Progenitor cell of endocrine pancreas (in vitro differentiated cells): ENCODE measurements around the gene CD164L2. TPM values are rescaled to one million over a fixed set of nuclear protein-coding genes. Genes with fewer than 3 reads are reported as not detected.
"Not testable (repeated sequence)": the region's sequence is repeated elsewhere in the genome, so short reads cannot be mapped to it uniquely, and the experiment has no call there.

Experiments
- DNase-seq: peaks from one replicate; pipeline ENCODE4 v3.0.0; 2021; ENCODE audit warnings: low spot score; ENCODE audit not compliant: unreplicated experiment
- H3K27ac Mint-ChIP-seq: 2 replicates; pipeline ENCODE4 v1.8.0; 2021; ENCODE audit warnings: mild to moderate bottlenecking, moderate library complexity, mixed read lengths
- H3K27me3 Mint-ChIP-seq: 2 replicates; pipeline ENCODE4 v1.8.0; 2021; ENCODE audit warnings: mixed read lengths
- H3K36me3 Mint-ChIP-seq: 2 replicates; pipeline ENCODE4 v1.8.0; 2022; ENCODE audit warnings: mixed read lengths; ENCODE audit not compliant: insufficient read depth
- H3K4me1 Mint-ChIP-seq: 2 replicates; pipeline ENCODE4 v1.8.0; 2021; ENCODE audit warnings: low read depth, mixed read lengths
- H3K4me3 Mint-ChIP-seq: 2 replicates; pipeline ENCODE4 v1.8.0; 2021; ENCODE audit warnings: low read depth, mild to moderate bottlenecking, moderate library complexity, mixed read lengths
- H3K9me3 Mint-ChIP-seq: 2 replicates; pipeline ENCODE4 v1.8.0; 2021; ENCODE audit warnings: low read depth, mixed read lengths
- total RNA-seq: library from RNA; stranded (reverse); gene quantifications from 2 replicates; pipeline ENCODE4 v1.2.1, GENCODE V29; 2021
- TF ChIP-seq, protein P1 (sequence below): fragments of 200-600 bp; sonication (generic); IDR thresholded peaks from one replicate; pipeline ENCODE4 v1.5.0; 2021; ENCODE audit warnings: antibody characterized with exemption, mild to moderate bottlenecking; ENCODE audit not compliant: unreplicated experiment

The CD164L2 gene
- total RNA-seq, 1 donor from 2014 or later, result not detected

DNA sequence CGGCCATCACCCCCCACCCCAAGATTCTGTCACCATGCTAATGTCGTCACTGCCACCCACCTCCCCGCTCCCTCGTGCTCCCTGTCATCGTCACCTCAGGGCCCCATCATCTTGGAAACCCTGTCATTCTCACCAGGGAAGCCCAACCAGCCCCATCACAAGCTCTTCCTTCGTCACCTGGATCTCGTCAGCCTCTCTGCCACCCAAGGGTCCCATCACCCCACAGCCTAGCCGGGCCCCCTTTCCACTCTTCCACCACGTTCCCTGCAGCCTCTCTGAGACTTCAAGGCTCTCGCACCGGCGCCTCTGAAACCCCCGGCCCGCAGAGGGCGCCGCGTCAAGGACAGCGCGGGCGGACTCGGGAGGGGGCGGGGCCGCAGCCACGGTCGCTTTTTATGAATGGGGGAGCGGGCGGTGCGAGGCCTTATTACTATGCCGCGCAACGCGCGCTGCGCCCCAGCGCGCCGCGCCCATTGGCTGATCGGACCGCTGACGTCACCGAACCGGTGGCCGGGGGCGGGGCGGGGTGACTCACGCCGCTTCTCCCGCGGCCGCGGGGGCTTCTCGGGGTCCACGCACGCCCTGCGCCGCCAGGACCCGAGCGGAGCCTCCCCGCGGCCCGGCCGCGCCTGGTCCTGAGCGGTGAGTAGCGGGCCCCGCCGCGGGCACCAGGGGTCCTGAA, 9.1 kb upstream of the CD164L2 start, which contains the start of gene GPR3:
Gene GPR3 (plus strand): TSS at position 527 of the 682 bp plus-strand sequence. CDS start 1,177 bp downstream, outside the sequence.
- H3K27me3 Mint-ChIP-seq, result peaks cover 17% of the 10 kb centered on the region
- H3K9me3 Mint-ChIP-seq, result no peaks in the 10 kb centered on the region
- H3K36me3 Mint-ChIP-seq, result no peaks in the 10 kb centered on the region
- peak within 1 kb of the TSS; percentile 78 for H3K4me3 Mint-ChIP-seq
- H3K4me1 Mint-ChIP-seq, result peaks cover 6% of the 10 kb centered on the region
- H3K27ac Mint-ChIP-seq, result peak within 1 kb of the TSS; percentile 88
- TF ChIP-seq, protein P1, sequence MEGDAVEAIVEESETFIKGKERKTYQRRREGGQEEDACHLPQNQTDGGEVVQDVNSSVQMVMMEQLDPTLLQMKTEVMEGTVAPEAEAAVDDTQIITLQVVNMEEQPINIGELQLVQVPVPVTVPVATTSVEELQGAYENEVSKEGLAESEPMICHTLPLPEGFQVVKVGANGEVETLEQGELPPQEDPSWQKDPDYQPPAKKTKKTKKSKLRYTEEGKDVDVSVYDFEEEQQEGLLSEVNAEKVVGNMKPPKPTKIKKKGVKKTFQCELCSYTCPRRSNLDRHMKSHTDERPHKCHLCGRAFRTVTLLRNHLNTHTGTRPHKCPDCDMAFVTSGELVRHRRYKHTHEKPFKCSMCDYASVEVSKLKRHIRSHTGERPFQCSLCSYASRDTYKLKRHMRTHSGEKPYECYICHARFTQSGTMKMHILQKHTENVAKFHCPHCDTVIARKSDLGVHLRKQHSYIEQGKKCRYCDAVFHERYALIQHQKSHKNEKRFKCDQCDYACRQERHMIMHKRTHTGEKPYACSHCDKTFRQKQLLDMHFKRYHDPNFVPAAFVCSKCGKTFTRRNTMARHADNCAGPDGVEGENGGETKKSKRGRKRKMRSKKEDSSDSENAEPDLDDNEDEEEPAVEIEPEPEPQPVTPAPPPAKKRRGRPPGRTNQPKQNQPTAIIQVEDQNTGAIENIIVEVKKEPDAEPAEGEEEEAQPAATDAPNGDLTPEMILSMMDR, result peak; percentile 44
- peak; percentile 82 for DNase-seq

DNA sequence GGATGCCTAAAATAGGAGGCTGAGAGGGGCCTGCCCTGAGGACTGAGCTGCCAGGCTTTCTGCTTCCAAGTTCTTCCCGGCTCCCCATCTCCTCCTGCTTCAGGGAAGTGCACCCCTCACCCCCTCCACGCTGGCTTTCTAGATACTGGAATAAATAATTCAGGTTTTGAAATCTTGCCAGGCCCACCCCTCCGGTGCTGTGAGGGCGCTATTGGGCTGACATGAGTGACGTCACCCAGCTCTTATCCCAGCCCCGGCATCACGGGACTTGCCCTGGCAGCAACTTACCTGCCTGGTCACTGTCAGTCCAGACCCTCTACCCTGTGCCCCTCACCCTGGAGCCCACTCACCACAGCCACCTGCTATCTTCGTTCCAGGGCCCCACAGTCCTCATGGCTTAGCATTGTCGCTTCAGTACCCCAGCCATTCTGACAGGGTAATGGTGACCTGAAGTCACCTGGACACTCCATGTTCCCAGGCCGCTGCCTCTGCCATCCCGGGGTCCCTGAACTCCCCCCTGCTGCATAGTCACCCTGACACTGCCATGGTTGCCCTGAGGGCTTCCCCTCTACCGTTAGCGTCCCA, 8.5 kb upstream of the CD164L2 start:
- peaks cover 6% of the 10 kb centered on the region for H3K4me1 Mint-ChIP-seq
- peaks cover 22% of the 10 kb centered on the region for H3K27me3 Mint-ChIP-seq
- no peaks in the 10 kb centered on the region for H3K36me3 Mint-ChIP-seq
- peak overlapping the region; percentile 70 for H3K4me3 Mint-ChIP-seq
- DNase-seq, result no peak
- TF ChIP-seq, protein P1, result no peak
- H3K27ac Mint-ChIP-seq, result peak overlapping the region; percentile 60
- H3K9me3 Mint-ChIP-seq, result no peaks in the 10 kb centered on the region

DNA sequence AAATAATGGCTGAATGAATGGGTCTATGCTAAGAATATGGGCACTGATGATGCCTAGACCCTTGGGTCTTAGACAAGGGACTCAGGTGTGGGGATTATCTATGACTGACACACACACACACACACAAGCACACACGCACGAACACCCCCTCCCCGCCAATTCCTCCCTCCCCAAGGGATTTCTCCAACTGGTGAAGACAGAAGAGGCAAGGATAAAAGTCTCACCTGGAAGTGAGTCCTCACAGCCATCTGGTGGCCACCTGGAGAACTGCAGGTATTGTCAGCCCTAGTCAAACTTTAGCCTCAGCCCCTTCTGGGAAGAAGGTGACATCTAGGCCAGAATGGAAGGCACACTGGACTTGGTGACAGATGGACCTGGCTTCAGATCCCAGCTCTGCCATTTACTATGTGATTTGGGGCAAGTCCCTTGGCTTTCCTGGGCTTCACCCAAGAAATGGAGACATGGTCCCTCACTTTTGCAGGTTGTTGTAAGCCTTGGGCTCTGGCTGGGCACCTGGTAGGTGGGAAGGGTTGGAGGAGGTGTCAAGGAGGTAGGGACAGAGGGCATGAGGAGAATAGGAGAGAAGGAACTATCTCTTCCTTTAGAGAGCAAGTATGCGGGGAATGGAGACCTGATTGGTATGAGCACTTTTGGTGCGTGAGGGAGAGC, 5.3 kb upstream of the CD164L2 start:
- Mint-ChIP-seq H3K4me3 (no peak overlapping the region), H3K4me1 (peaks cover 6% of the 10 kb centered on the region), H3K27ac (peak overlapping the region; percentile 17), H3K36me3 (no peaks in the 10 kb centered on the region), H3K27me3 (peaks cover 24% of the 10 kb centered on the region), H3K9me3 (no peaks in the 10 kb centered on the region)
- DNase-seq, result peak; percentile 75
- TF ChIP-seq, protein P1, result peak; percentile 81

DNA sequence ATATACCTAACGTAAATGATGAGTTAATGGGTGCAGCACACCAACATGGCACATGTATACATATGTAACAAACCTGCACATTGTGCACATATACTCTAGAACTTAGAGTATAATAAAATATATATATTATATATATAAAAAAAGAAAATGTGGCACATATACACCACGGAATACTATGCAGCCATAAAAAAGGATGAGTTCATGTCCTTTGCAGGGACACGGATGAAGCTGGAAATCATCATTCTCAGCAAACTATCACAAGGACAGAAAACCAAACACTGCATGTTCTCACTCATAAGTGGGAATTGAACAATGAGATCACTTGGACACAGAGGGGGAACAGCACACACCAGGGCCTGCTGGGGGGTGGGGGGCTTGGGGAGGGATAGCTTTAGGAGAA, 1.7 kb upstream of the CD164L2 start:
- DNase-seq, H3K4me3 Mint-ChIP-seq, H3K4me1 Mint-ChIP-seq, H3K36me3 Mint-ChIP-seq, H3K27ac Mint-ChIP-seq, H3K9me3 Mint-ChIP-seq: not testable (repeated sequence)
- peaks cover 33% of the 10 kb centered on the region for H3K27me3 Mint-ChIP-seq

DNA sequence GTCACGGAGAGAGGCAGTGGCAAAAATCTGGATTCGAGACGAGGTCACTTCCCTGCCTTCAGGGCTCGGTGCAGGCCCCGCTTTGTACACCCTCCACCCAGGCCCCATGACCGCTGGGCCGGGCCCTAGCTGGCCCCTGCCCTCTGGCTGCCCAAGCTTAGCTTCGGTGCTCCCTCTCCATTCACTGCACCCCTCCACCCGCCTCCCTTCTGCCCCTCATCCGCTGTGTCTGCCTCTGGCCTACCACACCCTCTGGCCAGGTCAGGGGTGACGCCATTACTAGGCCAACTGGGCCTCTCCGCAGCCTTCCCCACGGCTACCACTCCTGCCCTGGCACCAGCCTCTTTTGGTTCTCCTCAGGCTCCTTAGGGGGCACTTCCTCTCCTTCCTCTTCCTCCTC, 528 bp upstream of the CD164L2 start:
- Mint-ChIP-seq H3K27me3 (peaks cover 35% of the 10 kb centered on the region), H3K36me3 (no peaks in the 10 kb centered on the region), H3K4me1 (no peaks in the 10 kb centered on the region), H3K27ac (no peak overlapping the region), H3K9me3 (no peaks in the 10 kb centered on the region), H3K4me3 (no peak overlapping the region)
- no peak for DNase-seq
- TF ChIP-seq, protein P1, result no peak
